ENCODE results near the gene STARD3.

DNA sequence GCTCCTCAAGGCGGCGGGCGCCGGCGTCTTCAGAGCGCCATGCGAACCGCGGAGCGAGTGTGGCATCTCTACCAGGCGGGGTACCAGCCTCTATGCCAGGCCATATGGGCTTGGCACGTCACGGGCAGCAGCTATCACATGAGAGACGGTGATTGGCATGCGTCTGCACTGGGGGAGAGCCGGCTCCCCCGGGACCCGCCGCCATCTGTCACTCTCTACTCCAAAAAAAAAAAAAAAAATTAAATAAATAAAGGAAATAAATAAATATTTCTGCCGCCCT is 29.2 kb upstream of the STARD3 start, which contains the start of gene NEUROD2:
- TF ChIP-seq, protein P1, sequence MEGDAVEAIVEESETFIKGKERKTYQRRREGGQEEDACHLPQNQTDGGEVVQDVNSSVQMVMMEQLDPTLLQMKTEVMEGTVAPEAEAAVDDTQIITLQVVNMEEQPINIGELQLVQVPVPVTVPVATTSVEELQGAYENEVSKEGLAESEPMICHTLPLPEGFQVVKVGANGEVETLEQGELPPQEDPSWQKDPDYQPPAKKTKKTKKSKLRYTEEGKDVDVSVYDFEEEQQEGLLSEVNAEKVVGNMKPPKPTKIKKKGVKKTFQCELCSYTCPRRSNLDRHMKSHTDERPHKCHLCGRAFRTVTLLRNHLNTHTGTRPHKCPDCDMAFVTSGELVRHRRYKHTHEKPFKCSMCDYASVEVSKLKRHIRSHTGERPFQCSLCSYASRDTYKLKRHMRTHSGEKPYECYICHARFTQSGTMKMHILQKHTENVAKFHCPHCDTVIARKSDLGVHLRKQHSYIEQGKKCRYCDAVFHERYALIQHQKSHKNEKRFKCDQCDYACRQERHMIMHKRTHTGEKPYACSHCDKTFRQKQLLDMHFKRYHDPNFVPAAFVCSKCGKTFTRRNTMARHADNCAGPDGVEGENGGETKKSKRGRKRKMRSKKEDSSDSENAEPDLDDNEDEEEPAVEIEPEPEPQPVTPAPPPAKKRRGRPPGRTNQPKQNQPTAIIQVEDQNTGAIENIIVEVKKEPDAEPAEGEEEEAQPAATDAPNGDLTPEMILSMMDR (IDR thresholded peaks at IDR 0.05): no peak
- TF ChIP-seq POLR2A (IDR thresholded peaks at IDR 0.05): no peak

Data from right lobe of liver (tissue), 4 donors.